ENCODE results near the gene DCHS2.

DNA sequence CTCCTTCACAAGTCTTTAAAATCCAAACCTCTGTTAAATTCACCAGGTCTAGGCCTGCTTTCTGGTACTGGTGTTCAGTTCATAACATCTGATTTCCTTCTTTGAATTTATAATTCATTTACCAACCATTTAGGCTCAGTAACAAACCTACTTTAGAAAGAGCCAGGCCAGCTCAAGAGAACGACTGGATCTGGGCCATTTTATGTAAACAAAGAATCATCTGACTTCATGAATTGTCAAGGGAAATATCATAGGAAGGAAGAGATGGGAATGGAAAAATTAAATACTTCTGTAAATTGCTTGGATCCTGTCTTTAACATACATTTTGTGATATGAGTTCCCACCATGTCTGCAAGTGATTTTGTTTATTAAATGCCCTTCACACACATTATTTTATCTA, 36.5 kb downstream of the DCHS2 start:
- TF ChIP-seq, protein P1, sequence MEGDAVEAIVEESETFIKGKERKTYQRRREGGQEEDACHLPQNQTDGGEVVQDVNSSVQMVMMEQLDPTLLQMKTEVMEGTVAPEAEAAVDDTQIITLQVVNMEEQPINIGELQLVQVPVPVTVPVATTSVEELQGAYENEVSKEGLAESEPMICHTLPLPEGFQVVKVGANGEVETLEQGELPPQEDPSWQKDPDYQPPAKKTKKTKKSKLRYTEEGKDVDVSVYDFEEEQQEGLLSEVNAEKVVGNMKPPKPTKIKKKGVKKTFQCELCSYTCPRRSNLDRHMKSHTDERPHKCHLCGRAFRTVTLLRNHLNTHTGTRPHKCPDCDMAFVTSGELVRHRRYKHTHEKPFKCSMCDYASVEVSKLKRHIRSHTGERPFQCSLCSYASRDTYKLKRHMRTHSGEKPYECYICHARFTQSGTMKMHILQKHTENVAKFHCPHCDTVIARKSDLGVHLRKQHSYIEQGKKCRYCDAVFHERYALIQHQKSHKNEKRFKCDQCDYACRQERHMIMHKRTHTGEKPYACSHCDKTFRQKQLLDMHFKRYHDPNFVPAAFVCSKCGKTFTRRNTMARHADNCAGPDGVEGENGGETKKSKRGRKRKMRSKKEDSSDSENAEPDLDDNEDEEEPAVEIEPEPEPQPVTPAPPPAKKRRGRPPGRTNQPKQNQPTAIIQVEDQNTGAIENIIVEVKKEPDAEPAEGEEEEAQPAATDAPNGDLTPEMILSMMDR (conservative IDR thresholded peaks at IDR 0.05; ENCODE audit: low read depth in 2 of 2) = no peak
- TF ChIP-seq CREB1 (CRISPR knock-in tag; IDR thresholded peaks at IDR 0.05; ENCODE audit: low read depth) (no peak), EZH2 (IDR thresholded peaks at IDR 0.05; ENCODE audit: low read depth, unreplicated experiment) (no peak), POLR2AphosphoS5 (IDR thresholded peaks at IDR 0.05; ENCODE audit: low read depth) (no peak), EZH2phosphoT487 (IDR thresholded peaks at IDR 0.05; ENCODE audit: unreplicated experiment) (no peak), NANOG (IDR thresholded peaks at IDR 0.05; ENCODE audit: borderline replicate concordance) (no peak), REST (IDR thresholded peaks at IDR 0.05; ENCODE audit: unreplicated experiment) (no peak)

Measured in GM23338 (cell line).